ENCODE results near the gene ABTB1.

Gene ABTB1

DNA sequence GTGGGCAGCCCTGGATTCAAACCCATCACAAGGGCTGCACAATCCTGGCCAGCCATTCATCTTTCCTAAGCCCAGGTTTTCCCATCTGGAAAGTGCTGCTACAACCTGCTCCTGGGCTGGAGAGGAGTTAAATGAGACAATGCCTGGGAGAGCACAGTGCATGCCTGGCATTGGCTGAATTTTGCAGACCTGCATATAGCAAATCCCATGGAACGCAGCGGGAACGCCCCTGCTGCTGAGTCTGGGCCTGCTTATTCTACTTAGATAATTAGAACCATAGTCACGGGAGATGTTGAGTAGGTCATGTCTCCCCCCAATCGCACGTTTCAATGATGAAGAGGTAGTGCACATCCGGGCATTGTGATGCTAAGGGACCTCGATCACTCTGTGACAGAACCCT lies 46.6 kb downstream of the ABTB1 start:
- H3K27me3 Mint-ChIP-seq: peaks cover 1% of the 10 kb centered on the region
- no peak overlapping the region for H3K4me3 Mint-ChIP-seq
- H3K36me3 Mint-ChIP-seq: no peaks in the 10 kb centered on the region
- H3K27ac Mint-ChIP-seq: no peak overlapping the region
- no peaks in the 10 kb centered on the region for H3K4me1 Mint-ChIP-seq (ENCODE audit: low read depth)
- no peaks in the 10 kb centered on the region for H3K9me3 Mint-ChIP-seq (ENCODE audit: low read depth)

DNA sequence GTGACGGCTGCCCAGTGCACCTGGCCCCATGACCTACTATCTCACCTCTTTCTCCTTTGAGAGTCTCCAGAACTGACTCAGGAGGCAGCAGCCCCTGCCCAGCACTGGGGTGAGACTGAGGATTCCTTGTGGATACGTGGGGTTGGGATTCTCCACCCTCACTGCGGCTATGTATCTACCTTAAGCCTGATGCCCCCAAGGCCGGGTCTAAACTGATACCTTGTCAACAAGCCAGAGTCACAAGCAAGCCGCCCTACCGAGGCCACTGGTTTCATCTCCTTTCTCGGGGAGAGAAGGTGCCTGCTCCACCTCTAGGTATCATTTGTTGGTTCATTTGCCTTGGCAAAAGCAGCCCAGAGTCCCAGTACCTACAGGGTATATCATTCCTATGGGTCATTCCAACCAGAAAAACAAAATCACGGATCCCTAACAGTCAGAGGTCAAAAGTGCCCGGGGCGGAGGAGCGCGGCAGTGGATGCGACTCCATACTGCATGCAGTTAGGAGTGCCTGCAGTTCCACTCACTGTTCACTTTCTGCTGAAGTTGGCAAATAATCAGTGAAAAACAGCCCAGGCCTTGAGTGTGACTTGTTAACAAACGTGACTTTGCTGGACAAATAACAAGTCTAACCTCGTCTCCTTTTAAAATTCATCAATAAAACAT lies 47.5 kb downstream of the ABTB1 start:
- peaks cover 1% of the 10 kb centered on the region for H3K27me3 Mint-ChIP-seq
- no peaks in the 10 kb centered on the region for H3K36me3 Mint-ChIP-seq
- no peak overlapping the region for H3K27ac Mint-ChIP-seq
- no peak overlapping the region for H3K4me3 Mint-ChIP-seq
- H3K9me3 Mint-ChIP-seq (ENCODE audit: low read depth): no peaks in the 10 kb centered on the region
- H3K4me1 Mint-ChIP-seq (ENCODE audit: low read depth): no peaks in the 10 kb centered on the region

DNA sequence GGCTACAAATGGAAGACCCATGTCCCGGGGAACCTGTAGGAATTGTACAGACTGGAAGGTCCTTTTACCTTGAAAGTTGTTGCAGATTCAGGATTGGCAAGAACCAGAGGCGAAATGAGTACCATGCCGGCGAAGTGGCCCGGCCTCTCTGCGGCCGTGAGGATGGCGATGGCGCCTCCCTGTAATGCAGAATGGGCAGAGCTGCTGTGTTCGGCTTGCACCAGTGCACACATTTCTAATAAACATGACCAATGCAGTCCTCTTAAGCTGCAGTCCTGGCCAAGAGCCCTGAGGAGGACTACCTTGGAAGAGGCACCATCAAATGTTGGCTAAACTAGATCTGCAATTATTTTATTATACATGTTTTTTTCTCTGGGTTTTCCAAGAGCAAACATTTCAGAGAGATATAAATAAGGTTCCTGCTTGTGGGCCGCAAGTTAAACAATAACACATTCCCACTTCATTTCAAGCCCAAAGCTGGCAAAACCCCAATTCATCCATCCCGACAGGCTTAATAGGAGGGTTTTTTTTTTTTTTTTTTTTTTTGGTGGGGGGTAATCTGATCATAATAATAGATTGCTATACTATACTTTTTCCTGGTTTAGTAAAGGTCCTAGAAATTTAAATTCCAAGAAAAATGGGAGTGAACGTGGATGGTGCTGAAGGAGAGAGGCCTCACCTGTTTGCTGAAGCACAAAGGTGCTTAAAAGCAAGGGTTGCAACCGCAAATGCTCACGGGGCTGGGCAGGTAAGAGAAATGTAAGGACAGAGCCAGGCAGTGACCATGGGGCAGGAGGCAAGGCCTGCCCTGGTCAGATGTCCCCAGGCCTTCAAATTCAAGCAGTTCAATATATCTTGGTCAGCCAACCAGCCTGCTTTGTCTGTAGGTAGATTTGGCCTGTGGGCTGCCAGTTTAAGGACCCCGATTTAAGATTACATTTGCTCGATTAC lies 48.5 kb downstream of the ABTB1 start:
- Mint-ChIP-seq H3K9me3 (ENCODE audit: low read depth) (no peaks in the 10 kb centered on the region), H3K27ac (no peak overlapping the region), H3K27me3 (peaks cover 1% of the 10 kb centered on the region), H3K4me1 (ENCODE audit: low read depth) (no peaks in the 10 kb centered on the region), H3K36me3 (no peaks in the 10 kb centered on the region), H3K4me3 (no peak overlapping the region)

DNA sequence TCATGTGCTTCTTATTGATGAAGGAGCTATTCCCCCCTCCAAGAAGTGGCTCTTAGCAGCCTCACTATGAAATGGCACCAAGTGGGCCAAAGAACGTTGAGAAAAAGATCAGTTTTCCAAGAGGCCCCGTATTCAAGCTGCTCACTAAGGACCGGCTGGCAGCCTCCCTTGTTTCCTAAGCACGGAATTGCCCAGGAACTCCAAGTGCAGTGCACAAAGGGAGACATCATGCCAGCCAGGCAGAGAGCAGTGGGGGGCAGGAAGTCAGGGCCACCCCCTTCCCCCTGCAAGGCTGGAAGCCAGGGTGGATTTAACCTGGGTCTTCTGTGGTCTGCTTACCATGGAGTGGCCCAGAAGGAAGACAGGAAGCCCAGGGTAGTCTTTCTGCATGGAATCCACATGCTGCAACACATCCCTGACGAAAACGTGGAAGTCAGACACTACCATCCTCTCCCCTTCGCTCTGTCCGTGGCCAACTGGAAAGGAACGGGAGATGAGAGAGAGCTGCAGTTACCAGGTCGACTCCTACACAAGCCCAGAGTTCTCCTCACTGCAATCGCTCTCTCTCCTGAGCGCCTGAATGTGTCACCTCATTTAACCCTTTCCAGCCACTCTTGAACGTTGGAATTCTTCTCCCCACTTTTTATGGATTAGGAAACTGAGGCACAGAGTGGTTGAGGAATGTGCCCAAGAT lies 49.5 kb downstream of the ABTB1 start:
- no peaks in the 10 kb centered on the region for H3K36me3 Mint-ChIP-seq

DNA sequence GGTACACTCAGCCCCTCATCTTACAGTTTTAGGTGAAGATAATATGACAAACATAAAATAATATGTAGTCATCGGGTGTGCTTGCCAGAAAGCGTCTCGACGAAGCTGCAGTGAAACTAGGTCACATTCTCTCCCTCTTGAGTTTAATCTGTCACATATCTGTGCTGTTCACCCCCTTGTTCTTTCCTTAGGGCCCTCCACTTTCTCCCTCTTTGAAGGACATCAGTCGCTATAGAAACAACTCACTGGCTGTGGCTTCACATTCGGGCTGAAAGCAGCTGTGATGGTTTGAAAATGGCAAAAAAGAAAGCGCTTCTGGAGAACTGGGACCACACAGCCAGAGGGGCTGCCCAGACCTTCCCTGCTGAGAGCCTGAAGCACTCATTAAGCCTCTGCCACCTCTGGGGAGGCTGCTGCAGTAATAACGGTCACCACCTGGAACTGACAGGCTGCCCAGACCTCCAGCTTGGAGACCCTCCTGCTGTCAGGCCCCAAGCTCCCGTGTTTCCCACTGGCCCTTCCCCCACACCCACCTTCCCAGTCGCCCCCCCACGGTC lies 50.3 kb downstream of the ABTB1 start:
- H3K4me1 Mint-ChIP-seq (ENCODE audit: low read depth): no peaks in the 10 kb centered on the region
- no peaks in the 10 kb centered on the region for H3K36me3 Mint-ChIP-seq
- no peak overlapping the region for H3K27ac Mint-ChIP-seq
- H3K27me3 Mint-ChIP-seq: peaks cover 1% of the 10 kb centered on the region
- no peak overlapping the region for H3K4me3 Mint-ChIP-seq
- no peaks in the 10 kb centered on the region for H3K9me3 Mint-ChIP-seq (ENCODE audit: low read depth)

More for the DNA sequence above, 49.5 kb downstream of the ABTB1 start:
- Mint-ChIP-seq H3K4me1 (ENCODE audit: low read depth) (no peaks in the 10 kb centered on the region), H3K4me3 (no peak overlapping the region), H3K9me3 (ENCODE audit: low read depth) (no peaks in the 10 kb centered on the region), H3K27ac (no peak overlapping the region), H3K27me3 (peaks cover 1% of the 10 kb centered on the region)

DNA sequence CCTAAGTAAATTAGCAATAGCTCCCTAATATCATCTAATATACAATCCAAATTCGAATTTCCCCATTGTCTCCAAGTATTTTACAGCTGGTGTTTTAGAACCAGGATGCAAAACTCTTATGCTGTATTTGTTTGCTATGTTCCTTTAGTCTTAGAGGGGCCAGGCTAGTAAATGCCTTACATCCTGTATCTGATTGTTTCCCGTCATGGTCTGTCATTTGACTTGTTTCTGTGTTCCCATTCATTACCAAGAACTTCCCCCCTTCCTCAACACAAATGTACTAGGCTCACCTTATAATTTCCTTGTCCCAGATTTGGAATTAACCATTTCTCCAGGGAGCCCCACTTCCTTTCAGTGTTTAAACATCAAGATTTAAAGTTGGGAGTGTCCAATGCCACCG lies 54.1 kb downstream of the ABTB1 start:
- H3K27ac Mint-ChIP-seq: no peak overlapping the region
- no peaks in the 10 kb centered on the region for H3K36me3 Mint-ChIP-seq
- H3K4me3 Mint-ChIP-seq: no peak overlapping the region
- peaks cover 1% of the 10 kb centered on the region for H3K27me3 Mint-ChIP-seq
- no peaks in the 10 kb centered on the region for H3K9me3 Mint-ChIP-seq (ENCODE audit: low read depth)
- no peaks in the 10 kb centered on the region for H3K4me1 Mint-ChIP-seq (ENCODE audit: low read depth)

DNA sequence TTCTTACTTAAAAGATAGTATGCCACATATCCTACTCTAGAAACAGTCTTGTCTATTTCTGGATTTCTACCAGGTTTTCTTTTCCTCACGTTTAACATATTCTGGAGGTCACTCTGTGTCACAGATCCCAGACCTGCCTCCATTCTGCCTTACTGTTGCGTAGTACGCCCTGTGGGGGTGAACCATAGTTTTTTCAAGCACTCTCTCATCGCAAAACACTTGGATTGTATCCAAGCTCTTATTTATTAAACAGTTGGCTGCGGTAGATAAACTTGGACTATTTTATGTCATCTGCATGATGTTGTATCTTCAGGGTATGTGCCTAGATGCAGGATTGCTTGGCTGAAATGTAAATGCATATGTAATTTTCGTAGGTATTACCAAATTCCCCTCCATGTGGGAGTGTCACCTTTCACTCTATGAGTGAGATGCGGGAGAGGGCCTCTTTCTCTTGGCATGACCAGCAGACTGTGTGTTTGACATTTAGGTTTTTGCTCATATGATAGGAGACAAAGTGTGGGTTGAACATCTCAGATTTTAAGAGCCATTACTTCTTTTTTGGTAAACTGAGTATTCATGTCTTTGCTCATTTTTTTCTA lies 55.8 kb downstream of the ABTB1 start:
- H3K9me3 Mint-ChIP-seq (ENCODE audit: low read depth): no peaks in the 10 kb centered on the region
- no peak overlapping the region for H3K27ac Mint-ChIP-seq

DNA sequence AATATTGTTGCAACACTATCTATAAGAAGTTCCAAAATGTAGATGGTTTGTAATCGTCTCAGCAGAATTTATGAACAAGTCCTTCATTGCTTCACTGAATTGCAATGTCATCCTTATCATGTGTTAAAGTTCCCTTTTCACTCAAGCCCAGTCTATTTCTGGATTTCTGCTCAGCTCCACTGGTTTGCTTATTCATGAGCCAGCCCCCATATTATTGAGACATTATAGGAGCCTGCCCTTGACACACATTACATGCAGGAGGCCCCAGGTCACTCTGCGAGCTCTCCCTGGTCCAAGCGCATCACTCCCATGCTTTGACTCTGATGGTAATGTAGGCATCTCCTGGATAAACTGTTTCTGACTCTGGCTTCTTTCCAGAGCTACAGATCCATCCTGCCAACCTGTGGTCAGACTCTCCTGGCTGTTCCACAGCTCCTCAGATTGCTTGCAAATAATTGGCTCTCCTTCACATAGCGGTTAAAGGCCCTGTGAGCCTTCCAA lies 56.9 kb downstream of the ABTB1 start:
- Mint-ChIP-seq H3K27ac (no peak overlapping the region), H3K4me1 (ENCODE audit: low read depth) (no peaks in the 10 kb centered on the region), H3K36me3 (no peaks in the 10 kb centered on the region), H3K9me3 (ENCODE audit: low read depth) (no peaks in the 10 kb centered on the region), H3K27me3 (peaks cover 7% of the 10 kb centered on the region), H3K4me3 (no peak overlapping the region)

More for the DNA sequence above, 55.8 kb downstream of the ABTB1 start:
- H3K27me3 Mint-ChIP-seq: peaks cover 7% of the 10 kb centered on the region
- no peak overlapping the region for H3K4me3 Mint-ChIP-seq
- no peaks in the 10 kb centered on the region for H3K4me1 Mint-ChIP-seq (ENCODE audit: low read depth)
- H3K36me3 Mint-ChIP-seq: no peaks in the 10 kb centered on the region

DNA sequence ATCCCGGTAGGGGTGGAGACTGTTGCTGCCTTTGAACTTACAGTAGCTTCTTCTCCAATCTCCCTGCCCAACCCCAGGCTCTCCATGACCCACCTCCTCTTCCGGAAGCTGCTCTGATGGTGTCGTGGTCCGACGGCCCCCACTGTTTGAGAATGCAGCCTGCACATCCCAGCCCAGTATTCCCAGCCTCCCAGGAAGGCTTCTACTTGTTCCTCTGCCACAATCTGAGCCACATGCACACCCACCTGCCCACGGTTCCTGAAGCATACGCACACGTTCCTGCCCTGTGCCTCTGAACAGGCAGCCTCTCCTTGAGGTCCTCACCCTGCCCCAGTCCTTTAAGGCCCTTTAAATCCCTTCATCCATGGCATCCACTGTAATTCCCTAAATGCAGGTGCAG lies 57.4 kb downstream of the ABTB1 start:
- H3K9me3 Mint-ChIP-seq (ENCODE audit: low read depth): no peaks in the 10 kb centered on the region
- H3K27me3 Mint-ChIP-seq: peaks cover 9% of the 10 kb centered on the region
- H3K36me3 Mint-ChIP-seq: no peaks in the 10 kb centered on the region
- H3K4me3 Mint-ChIP-seq: no peak overlapping the region
- H3K4me1 Mint-ChIP-seq (ENCODE audit: low read depth): no peaks in the 10 kb centered on the region
- no peak overlapping the region for H3K27ac Mint-ChIP-seq
